ENCODE data around the gene FGFR3.

GRCh38 chr4:1779588-1780382 is 13.3 kb upstream of the FGFR3 start:
- TF ChIP-seq CTCF (IDR thresholded peaks at IDR 0.05) (no peak), POLR2A (IDR thresholded peaks at IDR 0.05) (no peak), EP300 (IDR thresholded peaks at IDR 0.05; ENCODE audit: low read depth) (no peak), POLR2AphosphoS5 (IDR thresholded peaks at IDR 0.05) (no peak)
